ENCODE results near the gene PAK5.

PAK5 gene

DNA sequence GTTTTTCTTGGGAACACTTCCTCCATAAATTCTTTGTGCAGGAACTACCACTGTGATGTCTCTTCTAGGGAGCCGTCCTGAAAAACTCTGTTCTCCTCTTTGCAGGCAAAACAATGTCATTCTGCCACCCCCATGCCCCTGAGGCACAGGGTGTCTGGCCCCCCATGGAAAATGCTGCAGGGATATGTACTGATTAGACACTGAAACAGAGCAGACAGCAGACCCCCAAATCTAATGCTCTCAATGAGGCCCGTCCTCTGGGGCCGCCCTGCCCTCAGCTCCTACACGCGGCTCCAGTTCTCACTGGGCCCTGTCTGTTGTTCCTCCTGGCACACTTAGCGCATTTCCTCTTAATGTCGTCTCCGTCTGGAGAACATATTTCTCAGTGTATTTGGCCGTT lies 227.0 kb downstream of the PAK5 start:
- no peaks in the 10 kb centered on the region for H3K9me3 ChIP-seq (ENCODE audit: control insufficient read depth, low read length)
- no peak overlapping the region for H3K4me3 ChIP-seq (ENCODE audit: low read depth, low read length)
- no peaks in the 10 kb centered on the region for H3K36me3 ChIP-seq (ENCODE audit: control insufficient read depth, insufficient read depth, low read length)
- H3K27ac ChIP-seq = no peak overlapping the region
- H3K4me2 ChIP-seq (ENCODE audit: low read length) = no peak overlapping the region
- H3K79me2 ChIP-seq = no peaks in the 10 kb centered on the region
- H3K4me1 ChIP-seq = no peaks in the 10 kb centered on the region
- no peak overlapping the region for H3K9ac ChIP-seq
- TF ChIP-seq, protein P1, sequence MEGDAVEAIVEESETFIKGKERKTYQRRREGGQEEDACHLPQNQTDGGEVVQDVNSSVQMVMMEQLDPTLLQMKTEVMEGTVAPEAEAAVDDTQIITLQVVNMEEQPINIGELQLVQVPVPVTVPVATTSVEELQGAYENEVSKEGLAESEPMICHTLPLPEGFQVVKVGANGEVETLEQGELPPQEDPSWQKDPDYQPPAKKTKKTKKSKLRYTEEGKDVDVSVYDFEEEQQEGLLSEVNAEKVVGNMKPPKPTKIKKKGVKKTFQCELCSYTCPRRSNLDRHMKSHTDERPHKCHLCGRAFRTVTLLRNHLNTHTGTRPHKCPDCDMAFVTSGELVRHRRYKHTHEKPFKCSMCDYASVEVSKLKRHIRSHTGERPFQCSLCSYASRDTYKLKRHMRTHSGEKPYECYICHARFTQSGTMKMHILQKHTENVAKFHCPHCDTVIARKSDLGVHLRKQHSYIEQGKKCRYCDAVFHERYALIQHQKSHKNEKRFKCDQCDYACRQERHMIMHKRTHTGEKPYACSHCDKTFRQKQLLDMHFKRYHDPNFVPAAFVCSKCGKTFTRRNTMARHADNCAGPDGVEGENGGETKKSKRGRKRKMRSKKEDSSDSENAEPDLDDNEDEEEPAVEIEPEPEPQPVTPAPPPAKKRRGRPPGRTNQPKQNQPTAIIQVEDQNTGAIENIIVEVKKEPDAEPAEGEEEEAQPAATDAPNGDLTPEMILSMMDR (IDR thresholded peaks at IDR 0.05) = no peak
- H2AFZ ChIP-seq = no peak overlapping the region
- H3K27me3 ChIP-seq (ENCODE audit: control insufficient read depth, insufficient read depth, low read length) = no peaks in the 10 kb centered on the region

DNA sequence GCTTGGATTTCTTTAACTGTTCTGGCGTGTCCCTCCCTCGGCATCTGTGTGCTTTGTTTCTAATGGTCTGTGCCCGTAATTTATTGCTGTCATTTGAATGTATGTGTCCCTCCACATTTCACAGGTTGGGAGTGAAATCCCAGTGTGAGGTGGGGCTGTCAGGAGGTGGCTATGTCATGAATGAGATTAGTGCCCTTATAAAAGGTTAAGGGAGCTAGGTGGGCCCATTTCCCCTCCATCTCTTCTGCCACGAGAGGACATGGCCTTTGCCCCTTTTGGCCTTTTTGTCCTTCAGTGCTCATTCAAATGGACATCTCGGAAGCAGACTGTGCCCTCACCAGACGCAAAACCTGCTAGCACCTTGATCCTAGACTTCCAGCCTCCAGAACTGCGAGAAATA lies 228.2 kb downstream of the PAK5 start:
- H3K79me2 ChIP-seq = no peaks in the 10 kb centered on the region
- TF ChIP-seq, protein P1 (IDR thresholded peaks at IDR 0.05) = no peak

DNA sequence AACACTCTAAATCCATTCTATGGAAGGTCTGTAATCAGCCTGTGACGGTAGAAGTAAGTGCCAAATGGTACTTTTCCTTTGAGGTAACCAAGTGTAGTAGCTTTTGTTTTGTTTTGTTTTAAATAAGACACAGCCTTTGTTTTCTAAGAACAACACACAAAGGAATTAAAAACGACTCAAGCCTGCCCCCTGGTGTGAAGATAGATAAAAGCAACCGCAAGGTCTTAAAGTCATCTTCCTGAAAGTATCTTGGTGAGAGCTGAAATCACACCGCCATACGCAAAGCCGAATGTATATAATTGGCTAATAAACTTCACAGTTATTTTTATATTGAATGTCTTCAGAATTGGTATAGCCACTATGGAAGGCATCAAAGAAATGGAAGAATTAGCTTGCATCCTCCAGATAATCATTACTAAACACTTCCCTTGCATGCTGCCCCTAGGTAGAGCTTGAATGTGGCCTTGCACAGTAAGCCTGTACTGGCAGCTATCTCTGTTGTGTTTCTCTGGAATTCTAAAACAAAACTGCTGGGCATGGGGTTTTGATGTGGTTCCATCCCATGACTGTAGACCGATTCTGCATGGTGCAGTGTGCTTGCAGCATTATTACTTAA lies 228.9 kb downstream of the PAK5 start:
- H3K27ac ChIP-seq = no peak overlapping the region
- no peaks in the 10 kb centered on the region for H3K79me2 ChIP-seq
- H3K4me3 ChIP-seq (ENCODE audit: low read depth, low read length) = no peak overlapping the region
- no peak overlapping the region for H3K4me2 ChIP-seq (ENCODE audit: low read length)
- H3K27me3 ChIP-seq (ENCODE audit: control insufficient read depth, insufficient read depth, low read length) = no peaks in the 10 kb centered on the region
- TF ChIP-seq, protein P1 (IDR thresholded peaks at IDR 0.05) = peak; percentile 65
- H3K36me3 ChIP-seq (ENCODE audit: control insufficient read depth, insufficient read depth, low read length) = no peaks in the 10 kb centered on the region
- H2AFZ ChIP-seq = no peak overlapping the region
- no peaks in the 10 kb centered on the region for H3K4me1 ChIP-seq
- H3K9me3 ChIP-seq (ENCODE audit: control insufficient read depth, low read length) = no peaks in the 10 kb centered on the region
- H3K9ac ChIP-seq = no peak overlapping the region

More for the DNA sequence above, 228.2 kb downstream of the PAK5 start:
- no peaks in the 10 kb centered on the region for H3K4me1 ChIP-seq
- no peaks in the 10 kb centered on the region for H3K9me3 ChIP-seq (ENCODE audit: control insufficient read depth, low read length)
- no peak overlapping the region for H3K9ac ChIP-seq
- no peaks in the 10 kb centered on the region for H3K27me3 ChIP-seq (ENCODE audit: control insufficient read depth, insufficient read depth, low read length)
- H2AFZ ChIP-seq = no peak overlapping the region
- H3K36me3 ChIP-seq (ENCODE audit: control insufficient read depth, insufficient read depth, low read length) = no peaks in the 10 kb centered on the region
- H3K4me3 ChIP-seq (ENCODE audit: low read depth, low read length) = no peak overlapping the region
- no peak overlapping the region for H3K4me2 ChIP-seq (ENCODE audit: low read length)
- no peak overlapping the region for H3K27ac ChIP-seq

DNA sequence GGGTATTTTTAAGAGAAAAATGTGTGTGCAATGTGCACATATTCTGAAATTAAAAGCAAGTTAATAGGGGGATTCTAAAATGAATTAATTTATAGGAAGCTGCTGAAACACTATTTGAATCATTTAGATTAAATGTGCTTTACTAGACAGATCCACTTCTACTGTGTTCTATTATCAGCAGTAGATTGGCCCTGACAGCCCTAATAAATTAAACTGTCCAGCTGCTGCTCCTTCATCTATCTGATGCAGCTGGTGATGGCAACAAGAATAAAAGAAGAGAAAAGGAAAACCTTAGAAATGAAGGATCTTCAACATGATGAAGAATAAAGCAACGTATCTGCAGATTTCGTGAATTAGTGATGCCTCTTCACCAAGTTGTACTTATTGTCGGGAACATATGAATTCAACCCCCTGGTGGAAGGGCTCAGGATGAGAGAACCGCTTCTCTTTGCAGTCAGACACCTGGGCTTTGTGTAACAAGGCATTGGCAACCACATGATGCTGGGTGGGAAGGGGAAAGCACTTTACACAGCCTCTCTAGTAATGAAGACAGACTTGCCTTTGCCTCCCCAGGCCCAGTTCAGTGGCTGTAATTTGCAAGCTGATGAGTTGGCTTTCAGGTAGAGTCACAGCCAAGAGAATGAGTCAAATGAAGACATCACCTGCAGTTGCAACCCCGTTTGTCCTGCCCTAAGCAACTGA lies 230.1 kb downstream of the PAK5 start:
- H3K4me2 ChIP-seq (ENCODE audit: low read length) = no peak overlapping the region
- no peaks in the 10 kb centered on the region for H3K4me1 ChIP-seq

More for the DNA sequence above, 230.1 kb downstream of the PAK5 start:
- no peaks in the 10 kb centered on the region for H3K27me3 ChIP-seq (ENCODE audit: control insufficient read depth, insufficient read depth, low read length)
- H3K9ac ChIP-seq = no peak overlapping the region
- TF ChIP-seq, protein P1 (IDR thresholded peaks at IDR 0.05) = no peak
- no peaks in the 10 kb centered on the region for H3K36me3 ChIP-seq (ENCODE audit: control insufficient read depth, insufficient read depth, low read length)
- H3K27ac ChIP-seq = no peak overlapping the region
- no peaks in the 10 kb centered on the region for H3K9me3 ChIP-seq (ENCODE audit: control insufficient read depth, low read length)
- no peak overlapping the region for H3K4me3 ChIP-seq (ENCODE audit: low read depth, low read length)
- H3K79me2 ChIP-seq = no peaks in the 10 kb centered on the region
- H2AFZ ChIP-seq = no peak overlapping the region
